Glutamatergic neuron (in vitro differentiated cells): ENCODE data around the gene MICU2. TPM values are rescaled to one million over a fixed set of nuclear protein-coding genes. Genes with fewer than 3 reads are reported as not detected.

Experiments used
- DNase-seq: peaks from one replicate; pipeline ENCODE4 v3.0.0; 2022
- H3K27ac Mint-ChIP-seq: one replicate; pipeline ENCODE4 v1.8.0; 2020; ENCODE audit warnings: mild to moderate bottlenecking, mixed read lengths, inconsistent platforms; ENCODE audit not compliant: unreplicated experiment
- H3K27me3 Mint-ChIP-seq: one replicate; pipeline ENCODE4 v1.8.0; 2020; ENCODE audit warnings: mild to moderate bottlenecking, moderate library complexity, mixed read lengths, inconsistent platforms; ENCODE audit not compliant: unreplicated experiment
- H3K36me3 Mint-ChIP-seq: one replicate; pipeline ENCODE4 v1.8.0; 2020; ENCODE audit warnings: mild to moderate bottlenecking, mixed read lengths, inconsistent platforms; ENCODE audit not compliant: unreplicated experiment
- H3K4me1 Mint-ChIP-seq: one replicate; pipeline ENCODE4 v1.8.0; 2020; ENCODE audit warnings: mild to moderate bottlenecking, low read depth, mixed read lengths, inconsistent platforms; ENCODE audit not compliant: unreplicated experiment
- H3K4me3 Mint-ChIP-seq: one replicate; pipeline ENCODE4 v1.8.0; 2020; ENCODE audit warnings: mild to moderate bottlenecking, mixed read lengths, inconsistent platforms; ENCODE audit not compliant: unreplicated experiment
- H3K9me3 Mint-ChIP-seq: one replicate; pipeline ENCODE4 v1.8.0; 2020; ENCODE audit warnings: mild to moderate bottlenecking, moderate library complexity, mixed read lengths, inconsistent platforms; ENCODE audit not compliant: unreplicated experiment
- CTCF ChIP-seq: fragments of 200-600 bp; sonication (generic); IDR thresholded peaks from one replicate; pipeline ENCODE4 v1.5.0; 2021; ENCODE audit not compliant: partially characterized antibody, unreplicated experiment
- total RNA-seq: library from RNA; stranded (reverse); fragmentation: NEBNext Ultra II Directional; extraction: Animal tissue kit (Norgen Biotek cat#: 25700); gene quantifications from one replicate; pipeline ENCODE4 v1.2.1, GENCODE V29; 2021; ENCODE audit not compliant: unreplicated experiment

The MICU2 gene
- total RNA-seq, 1 donor from 2014 or later, result 37.2 TPM

- Mint-ChIP-seq H3K27ac (no peak overlapping the region), H3K9me3 (peaks cover 2% of the 10 kb centered on the region), H3K4me3 (no peak overlapping the region), H3K36me3 (no peaks in the 10 kb centered on the region), H3K4me1 (no peaks in the 10 kb centered on the region), H3K27me3 (no peaks in the 10 kb centered on the region)
- no peak for DNase-seq
- no peak for TF ChIP-seq CTCF
Observed at GRCh38 chr13:21539687-21540086, 64.3 kb downstream of the MICU2 start.

GRCh38 chr13:21538753-21539152 lies 65.2 kb downstream of the MICU2 start:
- Mint-ChIP-seq H3K9me3 (no peaks in the 10 kb centered on the region), H3K36me3 (no peaks in the 10 kb centered on the region), H3K27me3 (no peaks in the 10 kb centered on the region), H3K4me1 (no peaks in the 10 kb centered on the region), H3K4me3 (peak overlapping the region; percentile 9), H3K27ac (no peak overlapping the region)
- no peak for DNase-seq
- no peak for TF ChIP-seq CTCF

- Mint-ChIP-seq H3K9me3 (no peaks in the 10 kb centered on the region), H3K27ac (no peak overlapping the region), H3K4me3 (no peak overlapping the region), H3K4me1 (no peaks in the 10 kb centered on the region), H3K36me3 (no peaks in the 10 kb centered on the region), H3K27me3 (no peaks in the 10 kb centered on the region)
- TF ChIP-seq CTCF, result no peak
- DNase-seq, result no peak
Observed at GRCh38 chr13:21538280-21538679, 65.7 kb downstream of the MICU2 start.

- no peak for DNase-seq
- Mint-ChIP-seq H3K4me3 (no peak overlapping the region), H3K27me3 (no peaks in the 10 kb centered on the region), H3K27ac (no peak overlapping the region), H3K4me1 (no peaks in the 10 kb centered on the region), H3K9me3 (no peaks in the 10 kb centered on the region), H3K36me3 (no peaks in the 10 kb centered on the region)
- TF ChIP-seq CTCF, result no peak
Observed at GRCh38 chr13:21537105-21537504, 66.9 kb downstream of the MICU2 start.

GRCh38 chr13:21534760-21535159 lies 69.2 kb downstream of the MICU2 start:
- no peak for TF ChIP-seq CTCF
- Mint-ChIP-seq H3K4me3 (no peak overlapping the region), H3K9me3 (no peaks in the 10 kb centered on the region), H3K36me3 (no peaks in the 10 kb centered on the region), H3K27ac (no peak overlapping the region), H3K27me3 (no peaks in the 10 kb centered on the region), H3K4me1 (no peaks in the 10 kb centered on the region)
- DNase-seq, result no peak
